GM12864 (cell line): ENCODE data around the gene BCL7C.

ENCODE experiments used
- DNase-seq: peaks from one replicate; pipeline ENCODE4 v3.0.0-alpha.2; 2011; ENCODE audit warnings: low read depth
- H3K4me3 ChIP-seq: 2 replicates; pipeline ENCODE4 v1.5.1; 2011; ENCODE audit warnings: mild to moderate bottlenecking, low read depth, low read length, control low read depth
- TF ChIP-seq, protein P1 (sequence below): IDR thresholded peaks from 2 replicates; pipeline ENCODE4 v1.5.1; 2011; ENCODE audit warnings: low read depth, mild to moderate bottlenecking, moderate library complexity, low read length, control low read depth, inconsistent platforms; ENCODE audit errors: missing control alignments

Gene BCL7C

DNA sequence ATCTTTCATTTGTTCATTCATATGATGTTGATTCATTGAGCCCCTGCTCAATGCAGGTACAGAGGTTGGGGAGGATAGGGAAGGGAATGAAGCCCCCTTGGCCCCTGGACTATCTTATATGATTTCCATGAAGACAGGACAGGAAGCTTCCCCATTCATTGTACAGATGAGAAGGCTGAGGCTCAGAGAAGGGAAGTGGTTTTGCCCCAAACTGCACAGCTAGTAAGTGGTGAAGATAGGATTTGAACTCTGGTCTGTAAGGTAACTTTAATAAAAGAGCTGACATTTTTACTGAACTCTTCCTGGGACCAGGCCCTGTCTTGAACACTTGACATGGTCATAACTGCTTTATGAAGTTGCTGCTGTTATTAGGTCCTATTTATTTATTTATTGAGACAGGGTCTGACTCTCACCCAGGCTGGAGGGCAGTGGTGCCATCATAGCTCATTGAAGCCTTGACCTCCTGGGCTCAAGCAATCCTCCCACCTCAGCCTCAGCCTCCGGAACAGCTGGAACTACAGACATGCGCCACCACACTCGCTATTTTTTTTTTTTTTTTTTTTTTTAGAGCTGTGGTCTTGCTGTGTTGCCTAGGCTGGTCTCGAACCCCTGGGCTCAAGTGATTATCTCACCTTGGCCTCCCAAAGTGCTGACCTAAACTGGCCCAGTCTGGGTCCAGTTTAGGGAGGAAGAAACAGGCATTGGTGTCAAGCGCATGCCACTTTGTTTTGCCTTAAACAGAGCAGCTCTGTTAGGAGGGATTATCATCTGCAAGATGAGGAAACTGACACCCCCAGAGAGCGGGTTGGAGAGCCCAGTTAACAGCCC lies 7.5 kb upstream of the BCL7C start:
- H3K4me3 ChIP-seq = peak overlapping the region; percentile 47
- DNase-seq = no peak
- TF ChIP-seq, protein P1, sequence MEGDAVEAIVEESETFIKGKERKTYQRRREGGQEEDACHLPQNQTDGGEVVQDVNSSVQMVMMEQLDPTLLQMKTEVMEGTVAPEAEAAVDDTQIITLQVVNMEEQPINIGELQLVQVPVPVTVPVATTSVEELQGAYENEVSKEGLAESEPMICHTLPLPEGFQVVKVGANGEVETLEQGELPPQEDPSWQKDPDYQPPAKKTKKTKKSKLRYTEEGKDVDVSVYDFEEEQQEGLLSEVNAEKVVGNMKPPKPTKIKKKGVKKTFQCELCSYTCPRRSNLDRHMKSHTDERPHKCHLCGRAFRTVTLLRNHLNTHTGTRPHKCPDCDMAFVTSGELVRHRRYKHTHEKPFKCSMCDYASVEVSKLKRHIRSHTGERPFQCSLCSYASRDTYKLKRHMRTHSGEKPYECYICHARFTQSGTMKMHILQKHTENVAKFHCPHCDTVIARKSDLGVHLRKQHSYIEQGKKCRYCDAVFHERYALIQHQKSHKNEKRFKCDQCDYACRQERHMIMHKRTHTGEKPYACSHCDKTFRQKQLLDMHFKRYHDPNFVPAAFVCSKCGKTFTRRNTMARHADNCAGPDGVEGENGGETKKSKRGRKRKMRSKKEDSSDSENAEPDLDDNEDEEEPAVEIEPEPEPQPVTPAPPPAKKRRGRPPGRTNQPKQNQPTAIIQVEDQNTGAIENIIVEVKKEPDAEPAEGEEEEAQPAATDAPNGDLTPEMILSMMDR = no peak

DNA sequence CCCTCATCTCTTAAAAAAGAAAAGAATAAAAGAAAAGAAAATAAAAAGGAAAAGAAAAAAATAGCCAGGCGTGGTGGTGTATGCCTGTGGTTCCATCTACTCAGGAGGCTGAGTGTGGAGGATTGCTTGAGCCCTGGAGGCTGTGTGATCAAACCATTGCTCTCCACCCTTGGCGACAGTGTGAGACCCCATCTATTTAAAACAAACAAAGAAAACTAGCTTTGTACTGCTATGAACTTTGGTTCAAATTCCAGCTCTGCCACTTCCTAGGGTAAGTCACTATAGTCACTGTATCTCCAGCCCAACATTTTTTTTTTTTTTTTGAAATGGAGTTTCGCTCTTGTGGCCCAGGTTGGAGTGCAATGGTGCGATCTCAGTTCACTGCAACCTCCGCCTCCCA lies 6.7 kb upstream of the BCL7C start:
- H3K4me3 ChIP-seq = no peak overlapping the region
- no peak for DNase-seq
- TF ChIP-seq, protein P1 = no peak

DNA sequence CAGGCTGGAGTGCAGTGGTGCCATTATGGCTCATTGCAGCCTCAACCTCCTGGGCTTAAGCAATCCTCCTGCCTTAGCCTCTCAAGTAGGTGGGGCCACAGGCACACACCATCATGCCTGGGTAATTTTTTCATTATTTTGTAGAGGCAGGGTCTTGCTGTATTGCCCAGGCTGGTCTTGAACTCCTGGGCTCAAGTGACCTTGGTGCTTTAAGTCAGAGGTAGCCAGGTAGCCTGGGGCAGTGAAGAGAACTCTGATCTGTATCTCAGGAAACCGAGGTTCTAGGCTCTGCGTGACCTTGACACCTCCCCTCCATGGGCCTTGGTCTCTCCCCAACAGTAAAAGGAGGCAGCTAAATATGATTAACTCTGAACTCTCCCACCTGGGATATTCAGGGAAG lies 5.9 kb upstream of the BCL7C start:
- TF ChIP-seq, protein P1 = no peak
- no peak overlapping the region for H3K4me3 ChIP-seq
- DNase-seq = no peak

DNA sequence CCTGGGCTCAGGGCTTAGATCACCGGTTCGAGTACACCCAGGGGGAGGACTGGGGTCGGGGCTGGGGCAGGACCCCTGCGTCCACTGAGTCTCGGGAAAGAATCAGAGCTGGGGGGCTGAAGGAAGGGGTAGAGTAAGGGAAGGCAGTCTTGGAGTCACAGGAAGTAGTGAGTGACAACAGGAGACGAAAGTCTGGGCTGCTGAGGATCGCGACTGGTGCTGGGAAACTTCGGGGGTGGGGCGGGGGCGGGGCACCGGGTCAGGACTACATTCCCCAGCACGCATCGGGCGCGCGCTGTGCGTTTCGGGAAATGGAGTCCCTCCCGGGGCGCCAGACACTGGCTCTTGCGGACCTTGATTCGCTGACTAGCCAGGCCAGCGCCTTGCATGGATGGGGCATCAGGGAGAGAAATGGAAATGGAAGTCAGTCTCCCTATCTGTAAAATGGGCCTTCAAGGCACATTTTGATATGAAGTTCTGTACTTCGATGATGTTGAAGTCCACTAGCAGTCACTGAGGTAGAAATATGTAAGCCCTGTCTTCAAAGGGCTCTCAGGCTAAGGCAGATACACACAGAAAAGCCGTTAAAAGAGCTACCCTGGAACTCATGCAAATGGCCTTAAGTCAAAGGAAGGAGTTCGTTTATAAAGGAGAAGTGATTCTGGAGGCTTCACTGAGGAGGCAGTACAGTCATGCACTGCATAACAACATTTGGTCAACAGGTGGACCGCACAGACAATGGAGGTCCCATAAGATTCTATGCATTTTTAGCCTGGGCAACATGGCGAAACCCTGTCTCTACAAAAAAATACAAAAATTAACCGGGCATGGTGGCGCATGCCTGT lies 3.2 kb upstream of the BCL7C start:
- peak overlapping the region; percentile 41 for H3K4me3 ChIP-seq
- no peak for DNase-seq
- TF ChIP-seq, protein P1 = no peak

DNA sequence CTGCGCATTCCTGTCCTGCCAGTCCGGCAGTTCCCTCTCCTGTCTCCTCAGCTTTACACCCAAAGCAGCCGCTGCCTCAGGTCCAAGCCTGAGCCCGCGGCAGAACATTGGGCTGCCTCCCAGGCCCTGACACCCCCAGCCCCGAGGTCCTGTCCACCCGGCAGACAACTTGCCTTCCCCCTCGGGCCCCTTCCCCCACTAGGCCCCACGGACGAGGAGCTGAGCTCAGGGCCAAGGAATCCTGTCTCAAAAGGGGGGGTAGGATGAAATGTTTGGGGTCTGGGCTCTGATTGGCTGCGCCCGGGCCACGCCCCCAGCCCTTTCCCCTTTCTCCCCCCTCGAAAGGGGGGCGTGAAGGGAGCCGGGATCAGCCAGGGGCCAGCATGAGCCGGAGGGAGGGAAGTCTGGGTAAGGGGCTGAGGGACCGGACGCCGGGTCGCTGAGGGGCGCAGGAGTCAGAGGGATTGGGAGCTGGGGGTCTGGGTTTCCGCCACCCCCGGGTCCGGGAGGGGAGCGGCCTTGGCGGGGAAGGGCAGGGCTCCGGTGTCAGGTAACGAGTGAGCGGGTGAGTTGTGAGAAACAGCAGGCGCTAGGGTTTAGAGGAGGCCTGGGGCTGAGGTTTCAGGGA lies 2.5 kb upstream of the BCL7C start, which contains the start of gene CTF1:
Gene CTF1 (plus strand): TSS at position 354 of the 628 bp plus-strand sequence. CDS start 30 bp downstream, at position 384.
- DNase-seq = no peak
- H3K4me3 ChIP-seq = peak within 1 kb of the TSS; percentile 41

DNA sequence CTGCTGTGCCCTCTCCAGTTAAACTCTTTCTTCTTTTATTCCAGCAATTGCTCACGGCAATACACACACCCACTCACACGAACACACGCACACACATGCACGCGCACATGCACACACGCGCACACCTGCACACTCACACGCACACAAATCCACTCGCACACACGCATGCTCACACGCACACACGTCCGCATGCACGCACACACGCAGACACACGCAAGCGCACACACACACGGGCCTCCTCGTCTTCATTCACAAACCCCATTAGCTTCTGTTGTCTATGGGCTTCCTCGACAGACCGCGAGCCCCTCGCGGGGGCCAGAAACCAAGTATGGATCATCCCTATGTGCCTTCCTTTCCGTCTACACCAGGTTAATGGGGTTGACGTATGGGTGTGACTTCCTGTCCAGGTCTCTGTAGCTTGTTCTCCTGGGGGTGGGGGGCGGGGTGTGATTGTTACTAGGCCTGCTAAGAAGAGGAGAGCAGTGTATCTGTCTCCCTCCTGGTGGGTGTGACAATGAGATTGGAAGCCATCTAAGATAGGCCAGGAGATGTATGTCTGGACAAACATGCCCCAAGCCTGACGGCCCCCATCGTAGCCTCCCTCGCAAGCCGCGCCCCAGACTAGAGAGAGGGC lies 1.9 kb upstream of the BCL7C start:
- DNase-seq = no peak
- TF ChIP-seq, protein P1 = no peak
- H3K4me3 ChIP-seq = no peak overlapping the region

More for the DNA sequence above, 2.5 kb upstream of the BCL7C start, which contains the start of gene CTF1:
- TF ChIP-seq, protein P1 = no peak
